Measurements from ENCODE around the gene RAD51B. TPM values are rescaled to one million over a fixed set of nuclear protein-coding genes. Genes with fewer than 3 reads are reported as not detected.

Gene RAD51B
- total and polyA plus RNA-seq, 2 experiments from 2014 or later: 11.7 to 17.8 TPM

DNA sequence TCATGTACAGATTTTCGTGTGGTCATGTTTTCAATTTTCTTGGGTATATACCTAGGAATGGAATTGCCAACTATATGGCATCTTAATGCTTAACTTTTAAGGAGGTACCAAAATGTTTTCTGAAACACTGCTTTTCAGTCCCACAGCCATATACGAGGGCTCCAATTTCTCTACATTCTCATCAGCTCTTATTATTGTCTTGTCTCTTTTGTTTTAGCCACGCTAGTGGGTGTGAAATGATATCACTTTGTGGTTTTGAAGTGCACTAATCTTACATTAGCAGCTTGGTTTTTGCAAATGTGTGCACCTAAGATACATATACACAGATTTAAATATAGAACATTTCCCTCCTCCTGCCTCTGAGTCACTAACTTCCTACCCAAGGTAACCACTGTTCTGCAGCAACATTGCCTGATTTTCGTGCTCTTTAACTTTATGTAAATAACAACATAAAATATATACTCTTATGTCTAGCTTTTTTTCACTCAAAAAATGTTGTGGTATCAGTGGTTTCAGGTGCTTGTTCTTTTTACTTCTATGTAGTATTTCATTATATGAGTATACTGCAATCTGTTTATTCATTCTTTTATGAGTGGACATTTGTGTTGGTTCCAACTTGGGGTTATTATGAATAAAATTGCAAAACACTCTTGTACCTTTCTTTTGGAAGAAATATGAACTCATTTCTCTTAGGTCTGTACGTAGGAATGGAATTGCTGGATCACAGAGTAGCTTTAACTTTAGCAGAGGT is 900.2 kb downstream of the RAD51B start:
- Histone ChIP-seq H3K36me3 (no peaks in the 10 kb centered on the region), H3K27ac (no peak overlapping the region), H3K4me3 (no peak overlapping the region), H3K27me3 (no peaks in the 10 kb centered on the region), H3K9me3 (ENCODE audit: low read depth) (no peaks in the 10 kb centered on the region), H3K4me1 (ENCODE audit: low read depth) (no peaks in the 10 kb centered on the region)
- TF ChIP-seq, protein P1, sequence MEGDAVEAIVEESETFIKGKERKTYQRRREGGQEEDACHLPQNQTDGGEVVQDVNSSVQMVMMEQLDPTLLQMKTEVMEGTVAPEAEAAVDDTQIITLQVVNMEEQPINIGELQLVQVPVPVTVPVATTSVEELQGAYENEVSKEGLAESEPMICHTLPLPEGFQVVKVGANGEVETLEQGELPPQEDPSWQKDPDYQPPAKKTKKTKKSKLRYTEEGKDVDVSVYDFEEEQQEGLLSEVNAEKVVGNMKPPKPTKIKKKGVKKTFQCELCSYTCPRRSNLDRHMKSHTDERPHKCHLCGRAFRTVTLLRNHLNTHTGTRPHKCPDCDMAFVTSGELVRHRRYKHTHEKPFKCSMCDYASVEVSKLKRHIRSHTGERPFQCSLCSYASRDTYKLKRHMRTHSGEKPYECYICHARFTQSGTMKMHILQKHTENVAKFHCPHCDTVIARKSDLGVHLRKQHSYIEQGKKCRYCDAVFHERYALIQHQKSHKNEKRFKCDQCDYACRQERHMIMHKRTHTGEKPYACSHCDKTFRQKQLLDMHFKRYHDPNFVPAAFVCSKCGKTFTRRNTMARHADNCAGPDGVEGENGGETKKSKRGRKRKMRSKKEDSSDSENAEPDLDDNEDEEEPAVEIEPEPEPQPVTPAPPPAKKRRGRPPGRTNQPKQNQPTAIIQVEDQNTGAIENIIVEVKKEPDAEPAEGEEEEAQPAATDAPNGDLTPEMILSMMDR (IDR thresholded peaks at IDR 0.05; ENCODE audit: low read depth, low read length): no peak
- no peak for DNase-seq (ENCODE audit: low read depth in 1 of 2, low spot score in 1 of 2)

DNA sequence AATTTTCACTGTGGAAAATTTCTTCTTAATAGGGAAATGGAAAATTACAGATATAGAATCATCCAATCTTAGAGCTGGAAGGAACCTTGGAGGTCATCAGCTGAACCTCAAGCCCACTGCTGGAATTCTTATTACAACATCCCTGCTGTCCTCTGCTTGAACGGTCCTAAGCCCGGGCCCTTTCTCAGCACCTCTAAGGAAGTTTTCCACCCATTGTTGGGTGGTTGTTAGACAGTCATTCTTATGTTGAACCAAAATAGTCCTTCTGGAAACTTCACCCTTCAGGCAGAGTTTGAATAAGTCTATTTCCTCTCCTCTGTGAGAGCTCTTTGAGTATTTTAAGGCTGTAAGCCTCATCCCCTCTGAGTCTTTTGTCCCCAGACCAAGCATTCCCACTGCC is 902.6 kb downstream of the RAD51B start:
- Histone ChIP-seq H3K4me1 (ENCODE audit: low read depth) (no peaks in the 10 kb centered on the region), H3K4me3 (no peak overlapping the region), H3K27ac (no peak overlapping the region), H3K9me3 (ENCODE audit: low read depth) (no peaks in the 10 kb centered on the region), H3K27me3 (no peaks in the 10 kb centered on the region), H3K36me3 (no peaks in the 10 kb centered on the region)
- no peak for DNase-seq (ENCODE audit: low read depth in 1 of 2, low spot score in 1 of 2)
- TF ChIP-seq, protein P1 (IDR thresholded peaks at IDR 0.05; ENCODE audit: low read depth, low read length): no peak

DNA sequence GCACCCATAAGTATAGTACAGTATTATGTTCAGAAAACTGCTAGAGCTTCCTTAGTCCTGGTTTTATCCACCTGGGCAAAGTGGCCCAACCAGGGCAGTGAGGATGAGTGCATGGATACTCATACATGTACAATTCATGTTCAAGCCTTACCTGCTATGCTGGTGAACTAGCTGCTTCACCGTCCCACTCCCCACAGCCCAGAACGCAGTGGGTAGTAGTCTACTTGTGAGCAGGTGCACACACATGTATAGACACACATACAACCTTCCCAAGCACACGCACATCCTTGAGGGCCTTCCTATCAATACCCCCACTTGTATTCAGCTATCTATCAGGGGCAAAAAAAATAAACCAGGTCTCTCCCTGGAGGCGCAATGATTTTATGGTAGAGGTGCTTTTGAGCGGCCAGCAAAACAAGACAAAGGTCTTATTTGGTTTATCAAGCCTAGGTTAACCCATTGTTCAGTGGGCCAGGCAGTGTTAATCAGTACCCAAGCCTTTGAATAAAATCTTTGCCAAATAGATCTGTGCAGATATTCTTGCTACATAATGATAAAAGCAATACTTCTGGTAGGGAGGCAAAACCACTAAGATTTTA is 903.5 kb downstream of the RAD51B start:
- Histone ChIP-seq H3K36me3 (no peaks in the 10 kb centered on the region), H3K27me3 (no peaks in the 10 kb centered on the region), H3K4me3 (no peak overlapping the region), H3K4me1 (ENCODE audit: low read depth) (peaks cover 7% of the 10 kb centered on the region), H3K9me3 (ENCODE audit: low read depth) (no peaks in the 10 kb centered on the region), H3K27ac (no peak overlapping the region)
- TF ChIP-seq, protein P1 (IDR thresholded peaks at IDR 0.05; ENCODE audit: low read depth, low read length): no peak
- no peak for DNase-seq (ENCODE audit: low read depth in 1 of 2, low spot score in 1 of 2)

DNA sequence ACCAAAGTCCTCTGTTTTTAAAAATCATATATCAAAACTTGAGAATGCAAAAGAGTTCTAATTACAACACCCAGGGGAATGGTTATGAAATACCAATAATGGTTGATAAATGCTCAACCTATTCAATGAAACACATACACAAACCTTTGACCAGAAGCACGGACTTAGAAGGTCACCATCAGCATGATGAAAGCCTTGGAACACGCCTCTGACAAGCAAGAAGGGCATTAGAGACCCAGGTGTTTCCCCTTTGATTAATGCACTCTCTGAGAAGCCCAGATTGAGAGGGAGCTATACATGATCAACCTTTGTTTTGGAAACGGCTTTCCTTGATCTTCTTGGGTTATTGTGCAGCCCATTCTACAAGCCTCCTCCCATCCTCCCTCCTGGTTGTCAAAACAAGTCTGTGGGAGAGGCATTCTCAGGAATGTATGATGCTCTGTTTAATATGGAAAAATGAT is 904.3 kb downstream of the RAD51B start:
- Histone ChIP-seq H3K27ac (no peak overlapping the region), H3K9me3 (ENCODE audit: low read depth) (no peaks in the 10 kb centered on the region), H3K4me3 (no peak overlapping the region), H3K4me1 (ENCODE audit: low read depth) (peaks cover 14% of the 10 kb centered on the region), H3K36me3 (no peaks in the 10 kb centered on the region), H3K27me3 (no peaks in the 10 kb centered on the region)
- DNase-seq (ENCODE audit: low read depth in 1 of 2, low spot score in 1 of 2): no peak
- TF ChIP-seq, protein P1 (IDR thresholded peaks at IDR 0.05; ENCODE audit: low read depth, low read length): no peak

DNA sequence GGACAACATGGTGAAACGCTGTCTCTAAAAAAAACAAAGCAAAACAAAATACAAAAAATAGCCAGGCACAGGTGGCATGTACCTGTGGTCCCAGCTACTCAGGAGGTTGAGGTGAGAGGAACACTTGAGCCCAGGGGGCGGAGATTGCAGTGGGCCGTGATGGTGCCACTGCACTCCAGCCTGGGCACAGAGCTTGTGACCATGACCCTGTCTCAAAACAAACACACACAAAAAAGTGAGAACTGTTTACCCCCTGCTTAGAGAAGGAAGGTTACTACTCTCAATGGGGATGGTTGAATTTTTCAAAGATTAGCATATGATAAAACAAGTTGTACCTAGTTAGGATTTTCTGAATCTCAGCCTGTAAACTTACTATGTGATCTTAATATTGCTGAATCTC is 905.3 kb downstream of the RAD51B start:
- no peak for DNase-seq (ENCODE audit: low read depth in 1 of 2, low spot score in 1 of 2)
- no peak overlapping the region for H3K27ac ChIP-seq
- no peak overlapping the region for H3K4me3 ChIP-seq
- H3K4me1 ChIP-seq (ENCODE audit: low read depth): peaks cover 23% of the 10 kb centered on the region
- H3K9me3 ChIP-seq (ENCODE audit: low read depth): no peaks in the 10 kb centered on the region
- TF ChIP-seq, protein P1 (IDR thresholded peaks at IDR 0.05; ENCODE audit: low read depth, low read length): no peak
- H3K36me3 ChIP-seq: no peaks in the 10 kb centered on the region
- H3K27me3 ChIP-seq: no peaks in the 10 kb centered on the region
